Measurements from ENCODE around the gene SLC25A28. TPM values are rescaled to one million over a fixed set of nuclear protein-coding genes. Genes with fewer than 3 reads are reported as not detected.

The SLC25A28 gene
- total RNA-seq, 2 experiments from 2014 or later, result 31.6 to 36.3 TPM

DNA sequence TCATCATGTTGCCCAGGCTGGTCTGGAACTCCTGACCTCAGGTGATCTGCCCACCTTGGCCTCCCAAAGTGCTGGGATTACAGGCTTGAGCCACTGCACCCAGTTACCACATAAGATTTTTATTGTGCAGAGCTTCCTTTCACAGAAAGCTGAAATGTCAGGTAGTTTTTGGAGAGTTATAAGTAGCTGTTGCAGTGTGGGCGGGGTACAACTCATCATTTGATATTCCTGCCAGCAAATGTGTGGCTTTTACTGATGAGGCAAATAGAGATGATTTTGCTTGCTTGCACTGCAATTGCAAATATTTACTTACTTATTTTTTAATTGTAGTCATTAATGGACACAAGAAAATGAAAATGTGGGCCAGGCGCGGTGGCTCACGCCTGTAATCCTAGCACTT is 55.1 kb downstream of the SLC25A28 start:
- Histone ChIP-seq H3K27ac (ENCODE audit: low read depth, low read length, poor library complexity, severe bottlenecking) (no peak overlapping the region), H3K36me3 (ENCODE audit: insufficient read depth, low read length) (no peaks in the 10 kb centered on the region), H2AFZ (ENCODE audit: low read length) (no peak overlapping the region), H4K20me1 (ENCODE audit: insufficient read depth, low read length) (no peaks in the 10 kb centered on the region), H3K4me2 (ENCODE audit: low read length) (no peak overlapping the region), H3K79me2 (ENCODE audit: insufficient read depth, low read depth, low read length) (no peaks in the 10 kb centered on the region), H3K4me3 (ENCODE audit: low read depth, low read length, poor library complexity, severe bottlenecking) (no peak overlapping the region), H3K4me1 (ENCODE audit: insufficient read depth, low read length, poor library complexity, severe bottlenecking) (peaks cover 21% of the 10 kb centered on the region), H3K9me2 (ENCODE audit: insufficient read depth, low read length) (no peaks in the 10 kb centered on the region), H3K9me3 (ENCODE audit: low read length) (no peaks in the 10 kb centered on the region)
- no TSS peak for BruUV-seq (replicated peaks)
- CTCF ChIA-PET (ENCODE audit: unreplicated experiment), result no interaction called here
- no peak for DNase-seq (ENCODE audit: low spot score)
- POLR2A ChIA-PET, result interaction anchor here (0.5 to 1.2 kb wide), 6 partner anchors 34 to 1871 kb away, joined by 3 to 4 read pairs (median 3); no protein-coding TSS in a partner anchor
- TF ChIP-seq EZH2phosphoT487 (IDR thresholded peaks at IDR 0.05; ENCODE audit: borderline replicate concordance, low read depth, low read length), result no peak
- TF ChIP-seq, protein P1, sequence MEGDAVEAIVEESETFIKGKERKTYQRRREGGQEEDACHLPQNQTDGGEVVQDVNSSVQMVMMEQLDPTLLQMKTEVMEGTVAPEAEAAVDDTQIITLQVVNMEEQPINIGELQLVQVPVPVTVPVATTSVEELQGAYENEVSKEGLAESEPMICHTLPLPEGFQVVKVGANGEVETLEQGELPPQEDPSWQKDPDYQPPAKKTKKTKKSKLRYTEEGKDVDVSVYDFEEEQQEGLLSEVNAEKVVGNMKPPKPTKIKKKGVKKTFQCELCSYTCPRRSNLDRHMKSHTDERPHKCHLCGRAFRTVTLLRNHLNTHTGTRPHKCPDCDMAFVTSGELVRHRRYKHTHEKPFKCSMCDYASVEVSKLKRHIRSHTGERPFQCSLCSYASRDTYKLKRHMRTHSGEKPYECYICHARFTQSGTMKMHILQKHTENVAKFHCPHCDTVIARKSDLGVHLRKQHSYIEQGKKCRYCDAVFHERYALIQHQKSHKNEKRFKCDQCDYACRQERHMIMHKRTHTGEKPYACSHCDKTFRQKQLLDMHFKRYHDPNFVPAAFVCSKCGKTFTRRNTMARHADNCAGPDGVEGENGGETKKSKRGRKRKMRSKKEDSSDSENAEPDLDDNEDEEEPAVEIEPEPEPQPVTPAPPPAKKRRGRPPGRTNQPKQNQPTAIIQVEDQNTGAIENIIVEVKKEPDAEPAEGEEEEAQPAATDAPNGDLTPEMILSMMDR (conservative IDR thresholded peaks at IDR 0.05; ENCODE audit: low read length), result no peak
- intact Hi-C loops (cut with micrococcal nuclease; ENCODE audit: unreplicated experiment), result no loop called here

DNA sequence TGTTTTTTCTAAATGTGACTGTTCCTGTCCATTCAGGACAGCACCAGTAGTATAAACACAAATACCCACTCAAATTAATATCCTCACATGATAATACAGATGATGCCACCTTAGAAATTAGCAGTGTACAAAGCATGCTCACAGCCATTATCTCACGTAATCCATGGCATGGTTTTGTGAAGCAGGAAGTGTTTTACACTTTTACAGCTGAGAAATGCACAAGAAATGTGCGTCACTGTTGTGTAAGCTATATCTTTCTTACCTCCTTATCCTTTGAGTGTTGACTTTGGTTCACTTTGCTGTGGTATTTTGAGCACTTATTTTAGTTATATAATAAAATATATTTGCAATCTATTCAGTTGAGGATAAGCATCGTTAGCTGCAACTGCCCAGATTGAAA is 55.9 kb downstream of the SLC25A28 start:
- intact Hi-C loops (cut with micrococcal nuclease; ENCODE audit: unreplicated experiment), result loop anchor here (5.0 kb wide), 2 partner anchors 127 to 148 kb away; no protein-coding TSS in a partner anchor

DNA sequence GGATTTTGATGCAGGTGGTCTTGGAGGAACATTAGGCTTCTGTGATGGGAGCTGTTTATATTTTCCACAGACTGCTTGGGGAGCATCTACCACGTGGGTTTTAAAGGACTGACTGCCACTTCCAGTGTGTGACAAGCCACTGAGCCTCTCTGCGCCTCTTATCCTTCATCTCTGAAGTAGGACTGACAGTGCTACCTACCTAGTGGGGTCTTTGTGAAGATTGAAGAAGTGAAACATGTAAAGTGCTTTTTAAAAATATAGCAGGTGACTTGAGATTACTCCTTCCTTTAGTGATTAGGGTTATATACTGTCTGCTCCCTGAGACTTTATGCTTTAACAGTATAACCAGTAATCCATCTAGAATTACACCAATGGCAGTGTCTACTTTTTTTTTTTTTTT is 57.6 kb downstream of the SLC25A28 start:
- H3K79me2 ChIP-seq (ENCODE audit: insufficient read depth, low read depth, low read length), result no peaks in the 10 kb centered on the region
- POLR2A ChIA-PET, result interaction anchor here (1.5 kb wide), 1 partner anchor 40 kb away, joined by 3 read pairs; no protein-coding TSS in a partner anchor
- CTCF ChIA-PET (ENCODE audit: unreplicated experiment), result no interaction called here
- no peaks in the 10 kb centered on the region for H3K9me2 ChIP-seq (ENCODE audit: insufficient read depth, low read length)
- peak overlapping the region; percentile 9 for H3K4me2 ChIP-seq (ENCODE audit: low read length)
- no TSS peak for BruUV-seq (replicated peaks)
- intact Hi-C loops (cut with micrococcal nuclease; ENCODE audit: unreplicated experiment), result loop anchor here (5.0 kb wide), 2 partner anchors 125 to 150 kb away; no protein-coding TSS in a partner anchor
- no peak overlapping the region for H3K4me3 ChIP-seq (ENCODE audit: low read depth, low read length, poor library complexity, severe bottlenecking)
- no peak for TF ChIP-seq EZH2phosphoT487 (IDR thresholded peaks at IDR 0.05; ENCODE audit: borderline replicate concordance, low read depth, low read length)
- TF ChIP-seq, protein P1 (conservative IDR thresholded peaks at IDR 0.05; ENCODE audit: low read length), result no peak
- no peaks in the 10 kb centered on the region for H3K36me3 ChIP-seq (ENCODE audit: insufficient read depth, low read length)
- peak; percentile 70 for DNase-seq (ENCODE audit: low spot score)
- no peaks in the 10 kb centered on the region for H4K20me1 ChIP-seq (ENCODE audit: insufficient read depth, low read length)
- no peaks in the 10 kb centered on the region for H3K9me3 ChIP-seq (ENCODE audit: low read length)
- no peak overlapping the region for H2AFZ ChIP-seq (ENCODE audit: low read length)
- H3K27ac ChIP-seq (ENCODE audit: low read depth, low read length, poor library complexity, severe bottlenecking), result no peak overlapping the region
- peaks cover 21% of the 10 kb centered on the region for H3K4me1 ChIP-seq (ENCODE audit: insufficient read depth, low read length, poor library complexity, severe bottlenecking)

More for the DNA sequence above, 55.9 kb downstream of the SLC25A28 start:
- Histone ChIP-seq H3K27ac (ENCODE audit: low read depth, low read length, poor library complexity, severe bottlenecking) (no peak overlapping the region), H3K79me2 (ENCODE audit: insufficient read depth, low read depth, low read length) (no peaks in the 10 kb centered on the region), H3K9me2 (ENCODE audit: insufficient read depth, low read length) (no peaks in the 10 kb centered on the region), H3K36me3 (ENCODE audit: insufficient read depth, low read length) (no peaks in the 10 kb centered on the region), H3K4me2 (ENCODE audit: low read length) (no peak overlapping the region), H3K4me3 (ENCODE audit: low read depth, low read length, poor library complexity, severe bottlenecking) (no peak overlapping the region), H3K4me1 (ENCODE audit: insufficient read depth, low read length, poor library complexity, severe bottlenecking) (peaks cover 21% of the 10 kb centered on the region), H4K20me1 (ENCODE audit: insufficient read depth, low read length) (no peaks in the 10 kb centered on the region), H2AFZ (ENCODE audit: low read length) (peak overlapping the region; percentile 42), H3K9me3 (ENCODE audit: low read length) (no peaks in the 10 kb centered on the region)
- ChIA-PET CTCF (ENCODE audit: unreplicated experiment) (no interaction called here), POLR2A (interaction anchor here (0.7 to 1.2 kb wide), 3 partner anchors 34 to 1959 kb away, joined by 3 to 4 read pairs (median 3); no protein-coding TSS in a partner anchor)
- BruUV-seq (replicated peaks), result no TSS peak
- no peak for DNase-seq (ENCODE audit: low spot score)
- TF ChIP-seq EZH2phosphoT487 (IDR thresholded peaks at IDR 0.05; ENCODE audit: borderline replicate concordance, low read depth, low read length), result no peak
- TF ChIP-seq, protein P1 (conservative IDR thresholded peaks at IDR 0.05; ENCODE audit: low read length), result no peak

Data from OCI-LY7 (cell line).